Mucosa of rectum (tissue), 2 donors: ENCODE results near the gene MRPS2.
"Not testable (repeated sequence)": the region's sequence is repeated elsewhere in the genome, so short reads cannot be mapped to it uniquely, and the experiment has no call there.

Source experiments
- H3K27ac ChIP-seq, 2 donors: one replicate each; pipeline ENCODE4 v1.7.0; 2013; ENCODE audit warnings: inconsistent platforms in 2 of 2, low read depth in 2 of 2, low read length in 2 of 2
- H3K27me3 ChIP-seq, 2 donors: one replicate each; pipeline ENCODE4 v1.7.0; 2013; ENCODE audit warnings: low read length in 2 of 2; ENCODE audit not compliant: control insufficient read depth in 2 of 2, insufficient read depth in 2 of 2
- H3K36me3 ChIP-seq, 2 donors: one replicate each; pipeline ENCODE4 v1.7.0; 2013; ENCODE audit warnings: low read length in 2 of 2; ENCODE audit not compliant: control insufficient read depth in 2 of 2, insufficient read depth in 2 of 2
- H3K4me1 ChIP-seq, 2 donors: one replicate each; pipeline ENCODE4 v1.7.0; 2013; ENCODE audit warnings: low read length in 2 of 2, mild to moderate bottlenecking in 1 of 2; ENCODE audit not compliant: control insufficient read depth in 2 of 2, insufficient read depth in 2 of 2
- H3K4me3 ChIP-seq, 2 donors: one replicate each; pipeline ENCODE4 v1.7.0; 2013; ENCODE audit warnings: low read length in 2 of 2
- H3K9ac ChIP-seq, 2 donors: one replicate each; pipeline ENCODE4 v1.7.0; 2013; ENCODE audit warnings: low read length in 2 of 2, low read depth in 1 of 2, mild to moderate bottlenecking in 1 of 2
- H3K9me3 ChIP-seq, 2 donors: one replicate each; pipeline ENCODE4 v1.7.0; 2013; ENCODE audit warnings: low read length in 2 of 2; ENCODE audit not compliant: control insufficient read depth in 2 of 2
- donor health status: healthy.
- donor health status: Normal muscosa, but diverticular disease.

The MRPS2 gene

GRCh38 chr9:135523521-135524129 lies 23.1 kb downstream of the MRPS2 start:
- H3K27me3 ChIP-seq, result peaks cover 0 to 2% of the 10 kb centered on the region in 2 donors
- no peak overlapping the region for H3K4me3 ChIP-seq
- no peaks in the 10 kb centered on the region for H3K36me3 ChIP-seq
- no peaks in the 10 kb centered on the region for H3K9me3 ChIP-seq
- H3K9ac ChIP-seq, result no peak overlapping the region
- no peak overlapping the region for H3K27ac ChIP-seq
- H3K4me1 ChIP-seq, result no peaks in the 10 kb centered on the region

- Histone ChIP-seq H3K36me3 (no peaks in the 10 kb centered on the region), H3K27ac (no peak overlapping the region), H3K27me3 (peaks cover 0 to 2% of the 10 kb centered on the region in 2 donors), H3K4me3 (no peak overlapping the region), H3K9me3 (no peaks in the 10 kb centered on the region), H3K4me1 (no peaks in the 10 kb centered on the region), H3K9ac (no peak overlapping the region)
These were observed 23.8 kb downstream of the MRPS2 start for GRCh38 chr9:135524130-135524861.

- Histone ChIP-seq H3K36me3 (no peaks in the 10 kb centered on the region), H3K4me1 (no peaks in the 10 kb centered on the region), H3K4me3 (no peak overlapping the region), H3K9me3 (no peaks in the 10 kb centered on the region), H3K9ac (no peak overlapping the region), H3K27me3 (no peaks in the 10 kb centered on the region), H3K27ac (no peak overlapping the region)
These were observed 25.0 kb downstream of the MRPS2 start for GRCh38 chr9:135525241-135526088.

- H3K9ac ChIP-seq, result no peak overlapping the region
- no peak overlapping the region for H3K4me3 ChIP-seq
- no peaks in the 10 kb centered on the region for H3K9me3 ChIP-seq
- no peaks in the 10 kb centered on the region for H3K36me3 ChIP-seq
- peaks cover 0 to 3% of the 10 kb centered on the region in 2 donors for H3K27me3 ChIP-seq
- no peaks in the 10 kb centered on the region for H3K4me1 ChIP-seq
- no peak overlapping the region for H3K27ac ChIP-seq
These were observed 25.7 kb downstream of the MRPS2 start for GRCh38 chr9:135526089-135526729.

GRCh38 chr9:135526730-135527571 lies 26.5 kb downstream of the MRPS2 start:
- no peak overlapping the region for H3K27ac ChIP-seq
- no peak overlapping the region for H3K4me3 ChIP-seq
- H3K9ac ChIP-seq, result no peak overlapping the region
- no peaks in the 10 kb centered on the region for H3K36me3 ChIP-seq
- no peaks in the 10 kb centered on the region for H3K4me1 ChIP-seq
- no peaks in the 10 kb centered on the region for H3K9me3 ChIP-seq
- peaks cover 0 to 3% of the 10 kb centered on the region in 2 donors for H3K27me3 ChIP-seq

- not testable (repeated sequence) for H3K9me3 ChIP-seq, H3K9ac ChIP-seq, H3K36me3 ChIP-seq, H3K4me3 ChIP-seq, H3K27me3 ChIP-seq, H3K4me1 ChIP-seq, H3K27ac ChIP-seq
These were observed 28.5 kb downstream of the MRPS2 start for GRCh38 chr9:135528842-135529435.

- Histone ChIP-seq H3K36me3 (no peaks in the 10 kb centered on the region), H3K27me3 (peaks cover 3 to 5% of the 10 kb centered on the region in 2 donors), H3K9me3 (no peaks in the 10 kb centered on the region)
These were observed 29.7 kb downstream of the MRPS2 start for GRCh38 chr9:135530146-135530545.

GRCh38 chr9:135531096-135531495 lies 30.6 kb downstream of the MRPS2 start:
- no peak overlapping the region for H3K27ac ChIP-seq
- no peaks in the 10 kb centered on the region for H3K36me3 ChIP-seq
- no peak overlapping the region for H3K4me3 ChIP-seq
- no peak overlapping the region for H3K9ac ChIP-seq
- peaks cover 3 to 5% of the 10 kb centered on the region in 2 donors for H3K27me3 ChIP-seq
- no peaks in the 10 kb centered on the region for H3K9me3 ChIP-seq
- H3K4me1 ChIP-seq, result no peaks in the 10 kb centered on the region

More at GRCh38 chr9:135530146-135530545, 29.7 kb downstream of the MRPS2 start:
- Histone ChIP-seq H3K4me1 (no peaks in the 10 kb centered on the region), H3K4me3 (no peak overlapping the region), H3K9ac (no peak overlapping the region), H3K27ac (no peak overlapping the region)

- no peak overlapping the region for H3K9ac ChIP-seq
- peaks cover 3 to 5% of the 10 kb centered on the region in 2 donors for H3K27me3 ChIP-seq
- no peak overlapping the region for H3K27ac ChIP-seq
- no peaks in the 10 kb centered on the region for H3K4me1 ChIP-seq
- H3K9me3 ChIP-seq, result no peaks in the 10 kb centered on the region
- H3K4me3 ChIP-seq, result no peak overlapping the region
- H3K36me3 ChIP-seq, result no peaks in the 10 kb centered on the region
These were observed 32.6 kb downstream of the MRPS2 start for GRCh38 chr9:135533113-135533512.
